Smooth muscle cell (in vitro differentiated cells): ENCODE measurements around the gene CRLF2. TPM values are rescaled to one million over a fixed set of nuclear protein-coding genes. Genes with fewer than 3 reads are reported as not detected.
A peak's percentile ranks its signal among the peaks of the same experiment; 100 is the strongest.
"Not testable (repeated sequence)": the region's sequence is repeated elsewhere in the genome, so short reads cannot be mapped to it uniquely, and the experiment has no call there.

Source experiments
- DNase-seq: peaks from one replicate; lab custom pipeline; 2025; ENCODE audit not compliant: unreplicated experiment; lab: John Stamatoyannopoulos, UW
- H2AFZ ChIP-seq: fragments of 200-600 bp; sonication (generic); 2 replicates; pipeline ENCODE4 v1.6.0; 2016; ENCODE audit warnings: antibody characterized with exemption, low read depth, mild to moderate bottlenecking
- H3F3A ChIP-seq: fragments of 200-600 bp; sonication (generic); 2 replicates; pipeline ENCODE4 v1.6.0; 2017; ENCODE audit warnings: antibody characterized with exemption, low read depth
- H3K27ac ChIP-seq: fragments of 200-600 bp; sonication (generic); 2 replicates; pipeline ENCODE4 v1.5.1; 2016; ENCODE audit warnings: low read depth, mild to moderate bottlenecking
- H3K27me3 ChIP-seq: fragments of 200-600 bp; sonication (generic); 2 replicates; pipeline ENCODE4 v1.6.1; 2016; ENCODE audit warnings: low read depth, mild to moderate bottlenecking
- H3K36me3 ChIP-seq: fragments of 200-600 bp; sonication (generic); 2 replicates; pipeline ENCODE4 v1.5.1; 2016; ENCODE audit warnings: low read depth
- H3K4me1 ChIP-seq: fragments of 200-600 bp; sonication (generic); 2 replicates; pipeline ENCODE4 v1.5.1; 2016; ENCODE audit warnings: low read depth
- H3K4me2 ChIP-seq: fragments of 200-600 bp; sonication (generic); 2 replicates; pipeline ENCODE4 v1.6.0; 2016; ENCODE audit warnings: mild to moderate bottlenecking
- H3K4me3 ChIP-seq: fragments of 200-600 bp; sonication (generic); 2 replicates; pipeline ENCODE4 v1.5.1; 2016; ENCODE audit warnings: mild to moderate bottlenecking
- H3K79me2 ChIP-seq: fragments of 200-600 bp; sonication (generic); 2 replicates; pipeline ENCODE4 v1.6.0; 2016; ENCODE audit warnings: low read depth, mild to moderate bottlenecking
- H3K9ac ChIP-seq: fragments of 200-600 bp; sonication (generic); 2 replicates; pipeline ENCODE4 v1.6.0; 2016; ENCODE audit warnings: low read depth
- H3K9me3 ChIP-seq: fragments of 200-600 bp; sonication (generic); replicated peaks from 2 replicates; pipeline ENCODE4 v1.5.1; 2016; ENCODE audit warnings: low read depth
- H4K20me1 ChIP-seq: fragments of 200-600 bp; sonication (generic); 2 replicates; pipeline ENCODE4 v1.6.0; 2016; ENCODE audit warnings: low read depth
- WGBS: methylation state at CpG from one replicate; pipeline ENCODE4 v1.1.7; 2016; ENCODE audit warnings: low lambda C conversion rate; 5-methylcytosine and 5-hydroxymethylcytosine counted together
- polyA plus RNA-seq: library from polyadenylated mRNA; unstranded; fragments of >200 nt; fragmentation: Nextera tagmentation; extraction: Ambion mirVana; gene quantifications from 2 replicates; pipeline ENCODE4 v1.2.1, GENCODE V29; 2016
- total RNA-seq: library from RNA; depleted of rRNA; stranded (reverse); fragments of >200 nt; gene quantifications from 2 replicates; pipeline ENCODE4 v1.2.3, GENCODE V29; 2014
- TF ChIP-seq, protein P1 (sequence below): fragments of 200-600 bp; sonication (generic); IDR thresholded peaks from 2 replicates; pipeline ENCODE4 v1.5.1; 2017; ENCODE audit warnings: borderline replicate concordance, mild to moderate bottlenecking, antibody characterized with exemption; ENCODE audit not compliant: insufficient read depth, poor library complexity, severe bottlenecking

Gene CRLF2
- total and polyA plus RNA-seq, 2 experiments from 2014 or later: not detected

DNA sequence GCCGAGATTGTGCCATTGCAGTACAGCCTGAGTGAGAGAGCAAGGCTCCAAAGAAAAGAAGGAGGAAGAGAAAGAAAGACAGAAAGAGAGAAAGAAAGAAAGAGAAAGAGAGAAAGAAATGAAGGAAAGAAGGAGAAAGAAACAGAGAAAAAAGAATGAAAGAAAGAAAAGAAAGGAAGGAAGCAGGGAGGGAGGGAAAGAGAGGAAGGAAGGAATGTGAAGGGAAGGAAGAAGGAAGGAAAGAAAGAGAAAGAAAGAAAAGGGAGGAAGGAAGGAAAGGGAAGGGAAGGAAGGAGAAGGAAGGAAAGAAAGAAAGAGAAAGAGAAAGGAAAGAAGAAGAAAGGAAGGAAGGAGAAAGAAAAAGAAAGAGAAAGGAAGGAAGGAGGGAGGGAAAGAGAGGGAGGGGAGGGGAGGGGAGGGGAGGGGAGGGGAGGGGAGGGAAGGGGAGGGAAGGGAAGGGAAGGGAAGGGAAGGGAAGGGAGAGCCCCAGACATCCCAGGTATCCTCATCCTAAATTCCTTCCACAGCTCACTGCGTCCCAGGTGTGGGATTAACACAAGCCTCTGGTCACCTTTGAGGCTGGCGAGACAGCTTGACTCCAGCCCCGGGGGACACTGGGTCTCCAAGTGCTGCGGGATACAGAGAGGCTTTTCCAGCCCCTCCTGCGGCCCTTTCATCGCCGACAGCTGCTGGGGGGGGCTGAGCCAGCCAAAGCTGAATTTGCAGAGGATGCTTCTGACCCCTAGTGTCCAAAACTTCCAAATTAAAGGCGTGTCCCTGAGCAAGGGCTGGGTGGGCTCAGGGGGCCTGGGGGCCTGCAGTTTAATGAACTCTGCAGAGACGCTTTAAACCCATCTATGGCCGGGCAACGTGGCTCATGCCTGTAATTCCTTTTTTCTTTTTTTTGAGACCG lies 32.0 kb upstream of the CRLF2 start:
- 24% methylated on average over 10 of the region's 13 CpGs for WGBS
- no peak for DNase-seq

DNA sequence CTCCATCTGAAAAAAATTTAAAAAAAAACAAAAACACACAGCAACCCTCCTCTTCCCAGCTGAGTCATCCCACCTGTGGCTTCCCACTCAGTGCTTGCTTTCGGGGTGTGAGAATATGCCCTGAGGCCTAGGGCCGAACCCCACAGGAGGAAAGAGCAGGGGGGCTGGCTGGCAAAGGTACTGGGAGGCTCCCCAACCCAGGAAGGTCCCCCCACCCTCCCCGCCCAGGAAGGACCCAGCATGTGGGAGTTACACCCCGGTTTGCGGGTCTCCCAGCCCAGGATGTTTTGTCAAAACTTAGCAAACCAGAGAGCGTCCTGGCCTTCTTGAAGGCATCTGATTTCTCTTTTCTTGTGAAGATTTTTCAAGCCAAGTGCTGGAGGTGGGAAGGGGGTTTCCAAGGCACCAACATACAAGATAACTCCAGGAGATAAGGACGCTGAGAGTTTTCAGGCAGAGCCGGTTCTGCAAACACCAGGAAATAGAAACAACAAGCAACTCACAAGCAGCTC lies 30.5 kb upstream of the CRLF2 start:
- no peaks in the 10 kb centered on the region for H3K27me3 ChIP-seq
- no peak overlapping the region for H2AFZ ChIP-seq
- peak overlapping the region; percentile 48 for H3K27ac ChIP-seq
- H3K9me3 ChIP-seq: no peaks in the 10 kb centered on the region
- H3K79me2 ChIP-seq: no peaks in the 10 kb centered on the region
- no peaks in the 10 kb centered on the region for H3K4me1 ChIP-seq
- no peaks in the 10 kb centered on the region for H4K20me1 ChIP-seq
- DNase-seq: no peak
- no peak overlapping the region for H3K4me2 ChIP-seq
- 46% methylated on average over 8 of the region's 8 CpGs for WGBS
- TF ChIP-seq, protein P1, sequence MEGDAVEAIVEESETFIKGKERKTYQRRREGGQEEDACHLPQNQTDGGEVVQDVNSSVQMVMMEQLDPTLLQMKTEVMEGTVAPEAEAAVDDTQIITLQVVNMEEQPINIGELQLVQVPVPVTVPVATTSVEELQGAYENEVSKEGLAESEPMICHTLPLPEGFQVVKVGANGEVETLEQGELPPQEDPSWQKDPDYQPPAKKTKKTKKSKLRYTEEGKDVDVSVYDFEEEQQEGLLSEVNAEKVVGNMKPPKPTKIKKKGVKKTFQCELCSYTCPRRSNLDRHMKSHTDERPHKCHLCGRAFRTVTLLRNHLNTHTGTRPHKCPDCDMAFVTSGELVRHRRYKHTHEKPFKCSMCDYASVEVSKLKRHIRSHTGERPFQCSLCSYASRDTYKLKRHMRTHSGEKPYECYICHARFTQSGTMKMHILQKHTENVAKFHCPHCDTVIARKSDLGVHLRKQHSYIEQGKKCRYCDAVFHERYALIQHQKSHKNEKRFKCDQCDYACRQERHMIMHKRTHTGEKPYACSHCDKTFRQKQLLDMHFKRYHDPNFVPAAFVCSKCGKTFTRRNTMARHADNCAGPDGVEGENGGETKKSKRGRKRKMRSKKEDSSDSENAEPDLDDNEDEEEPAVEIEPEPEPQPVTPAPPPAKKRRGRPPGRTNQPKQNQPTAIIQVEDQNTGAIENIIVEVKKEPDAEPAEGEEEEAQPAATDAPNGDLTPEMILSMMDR: no peak
- no peaks in the 10 kb centered on the region for H3K36me3 ChIP-seq
- H3K4me3 ChIP-seq: no peak overlapping the region
- H3K9ac ChIP-seq: no peak overlapping the region
- peaks cover 5% of the 10 kb centered on the region for H3F3A ChIP-seq

More for the DNA sequence above, 32.0 kb upstream of the CRLF2 start:
- H3K9ac ChIP-seq: no peak overlapping the region
- peak overlapping the region; percentile 36 for H3K4me2 ChIP-seq
- no peak overlapping the region for H3K4me3 ChIP-seq
- H3F3A ChIP-seq: peaks cover 5% of the 10 kb centered on the region
- H3K79me2 ChIP-seq: no peaks in the 10 kb centered on the region
- H3K4me1 ChIP-seq: peaks cover 8% of the 10 kb centered on the region
- no peaks in the 10 kb centered on the region for H4K20me1 ChIP-seq
- TF ChIP-seq, protein P1: no peak
- no peaks in the 10 kb centered on the region for H3K9me3 ChIP-seq
- no peak overlapping the region for H2AFZ ChIP-seq
- no peaks in the 10 kb centered on the region for H3K36me3 ChIP-seq
- no peaks in the 10 kb centered on the region for H3K27me3 ChIP-seq
- H3K27ac ChIP-seq: no peak overlapping the region

DNA sequence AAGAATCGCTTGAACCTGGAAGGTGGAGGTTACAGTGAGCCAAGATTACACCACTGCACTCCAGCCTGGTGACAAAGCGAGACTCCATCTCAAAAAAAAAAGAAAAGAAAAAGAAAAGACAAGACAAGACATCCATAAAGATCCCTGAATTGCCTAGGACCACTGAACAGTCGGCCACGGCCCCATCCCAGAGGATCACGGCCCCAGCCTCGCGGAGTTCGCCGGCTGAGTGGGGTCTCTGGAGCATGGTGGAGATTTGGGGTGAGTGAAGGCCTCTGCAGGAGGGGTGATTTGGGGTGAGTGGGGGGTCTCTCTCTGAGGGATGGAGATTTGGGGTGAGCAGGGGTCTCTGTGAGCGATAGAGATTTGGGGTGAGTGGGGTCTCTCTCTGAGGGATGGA lies 28.1 kb upstream of the CRLF2 start:
- H3K36me3 ChIP-seq, H3K4me1 ChIP-seq, H3F3A ChIP-seq, H3K9me3 ChIP-seq, H3K27ac ChIP-seq, H3K79me2 ChIP-seq, H3K4me2 ChIP-seq, DNase-seq, H3K4me3 ChIP-seq, H3K9ac ChIP-seq, H4K20me1 ChIP-seq, H2AFZ ChIP-seq, H3K27me3 ChIP-seq: not testable (repeated sequence)
- 87% methylated on average over 10 of the region's 10 CpGs for whole genome bisulfite sequencing

DNA sequence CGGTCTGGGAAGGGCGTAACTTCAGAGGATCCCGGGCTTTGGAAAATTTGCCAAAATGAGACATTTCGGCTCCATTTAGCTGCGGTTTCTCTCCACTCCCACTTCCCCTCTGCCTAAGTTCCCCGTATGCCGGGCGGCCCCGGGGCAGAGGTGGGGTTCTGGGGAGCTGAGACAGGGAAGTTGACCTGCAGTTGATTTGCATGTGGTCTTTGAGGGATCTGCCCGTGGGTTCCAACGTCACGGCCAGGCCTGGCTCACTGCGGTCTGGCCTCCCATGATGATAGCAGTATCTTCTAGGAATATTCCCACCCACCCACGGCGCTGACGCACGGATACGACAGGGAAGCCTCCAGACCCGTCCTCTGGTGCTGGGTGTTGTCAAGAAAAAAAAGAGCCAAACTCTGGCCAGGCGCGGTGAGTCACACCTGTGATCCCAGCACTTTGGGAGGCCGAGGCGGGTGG lies 27.3 kb upstream of the CRLF2 start:
- H3F3A ChIP-seq: no peaks in the 10 kb centered on the region
- H3K27me3 ChIP-seq: no peaks in the 10 kb centered on the region
- H4K20me1 ChIP-seq: no peaks in the 10 kb centered on the region
- H2AFZ ChIP-seq: no peak overlapping the region
- H3K4me3 ChIP-seq: no peak overlapping the region
- H3K27ac ChIP-seq: no peak overlapping the region
- H3K36me3 ChIP-seq: no peaks in the 10 kb centered on the region
- no peaks in the 10 kb centered on the region for H3K9me3 ChIP-seq
- no peak for DNase-seq
- WGBS: 90% methylated on average over 23 of the region's 23 CpGs
- H3K4me1 ChIP-seq: no peaks in the 10 kb centered on the region
- TF ChIP-seq, protein P1: no peak
- H3K79me2 ChIP-seq: no peaks in the 10 kb centered on the region
- H3K9ac ChIP-seq: no peak overlapping the region
- H3K4me2 ChIP-seq: no peak overlapping the region
